ENCODE data around the gene RRP8. TPM values are rescaled to one million over a fixed set of nuclear protein-coding genes. Genes with fewer than 3 reads are reported as not detected.

RRP8 gene
- total RNA-seq, 1 donor from 2014 or later: 21.7 TPM

GRCh38 chr11:6568191-6568918 is 35.1 kb downstream of the RRP8 start:
- no peaks in the 10 kb centered on the region for H3K9me3 Mint-ChIP-seq (ENCODE audit: low read depth)
- no peak overlapping the region for H3K27ac Mint-ChIP-seq
- TF ChIP-seq CTCF (IDR thresholded peaks at IDR 0.05; ENCODE audit: unreplicated experiment): no peak
- H3K4me3 Mint-ChIP-seq (ENCODE audit: low read depth): no peak overlapping the region
- H3K4me1 Mint-ChIP-seq (ENCODE audit: low read depth): no peaks in the 10 kb centered on the region
- no peaks in the 10 kb centered on the region for H3K27me3 Mint-ChIP-seq
- no peak for DNase-seq (ENCODE audit: low spot score, unreplicated experiment)
- peaks cover 3% of the 10 kb centered on the region for H3K36me3 Mint-ChIP-seq (ENCODE audit: insufficient read depth)

- no peak for TF ChIP-seq CTCF (IDR thresholded peaks at IDR 0.05; ENCODE audit: unreplicated experiment)
- no peak for DNase-seq (ENCODE audit: low spot score, unreplicated experiment)
- Mint-ChIP-seq H3K4me3 (ENCODE audit: low read depth) (no peak overlapping the region), H3K27me3 (no peaks in the 10 kb centered on the region), H3K36me3 (ENCODE audit: insufficient read depth) (peaks cover 3% of the 10 kb centered on the region), H3K9me3 (ENCODE audit: low read depth) (no peaks in the 10 kb centered on the region), H3K4me1 (ENCODE audit: low read depth) (no peaks in the 10 kb centered on the region), H3K27ac (no peak overlapping the region)
Measured at GRCh38 chr11:6567371-6567745, 36.1 kb downstream of the RRP8 start.

GRCh38 chr11:6566704-6567370 is 36.6 kb downstream of the RRP8 start:
- no peaks in the 10 kb centered on the region for H3K4me1 Mint-ChIP-seq (ENCODE audit: low read depth)
- no peak for DNase-seq (ENCODE audit: low spot score, unreplicated experiment)
- no peaks in the 10 kb centered on the region for H3K27me3 Mint-ChIP-seq
- no peaks in the 10 kb centered on the region for H3K9me3 Mint-ChIP-seq (ENCODE audit: low read depth)
- no peak overlapping the region for H3K4me3 Mint-ChIP-seq (ENCODE audit: low read depth)
- TF ChIP-seq CTCF (IDR thresholded peaks at IDR 0.05; ENCODE audit: unreplicated experiment): no peak
- peaks cover 3% of the 10 kb centered on the region for H3K36me3 Mint-ChIP-seq (ENCODE audit: insufficient read depth)
- H3K27ac Mint-ChIP-seq: no peak overlapping the region

- Mint-ChIP-seq H3K27me3 (no peaks in the 10 kb centered on the region), H3K36me3 (ENCODE audit: insufficient read depth) (peaks cover 3% of the 10 kb centered on the region), H3K4me3 (ENCODE audit: low read depth) (no peak overlapping the region), H3K4me1 (ENCODE audit: low read depth) (no peaks in the 10 kb centered on the region), H3K9me3 (ENCODE audit: low read depth) (no peaks in the 10 kb centered on the region), H3K27ac (no peak overlapping the region)
- no peak for TF ChIP-seq CTCF (IDR thresholded peaks at IDR 0.05; ENCODE audit: unreplicated experiment)
- no peak for DNase-seq (ENCODE audit: low spot score, unreplicated experiment)
Measured at GRCh38 chr11:6565988-6566703, 37.3 kb downstream of the RRP8 start.

- no peak overlapping the region for H3K27ac Mint-ChIP-seq
- no peaks in the 10 kb centered on the region for H3K4me1 Mint-ChIP-seq (ENCODE audit: low read depth)
- no peak for DNase-seq (ENCODE audit: low spot score, unreplicated experiment)
- no peak overlapping the region for H3K4me3 Mint-ChIP-seq (ENCODE audit: low read depth)
- peaks cover 3% of the 10 kb centered on the region for H3K36me3 Mint-ChIP-seq (ENCODE audit: insufficient read depth)
- TF ChIP-seq CTCF (IDR thresholded peaks at IDR 0.05; ENCODE audit: unreplicated experiment): no peak
- H3K27me3 Mint-ChIP-seq: no peaks in the 10 kb centered on the region
- H3K9me3 Mint-ChIP-seq (ENCODE audit: low read depth): no peaks in the 10 kb centered on the region
Measured at GRCh38 chr11:6565325-6565724, 38.1 kb downstream of the RRP8 start.
